ENCODE measurements around the gene API5.

Gene API5

GRCh38 chr11:43360361-43361032 is 48.7 kb downstream of the API5 start:
- DNase-seq: peak; percentile 51 to 71

DNA sequence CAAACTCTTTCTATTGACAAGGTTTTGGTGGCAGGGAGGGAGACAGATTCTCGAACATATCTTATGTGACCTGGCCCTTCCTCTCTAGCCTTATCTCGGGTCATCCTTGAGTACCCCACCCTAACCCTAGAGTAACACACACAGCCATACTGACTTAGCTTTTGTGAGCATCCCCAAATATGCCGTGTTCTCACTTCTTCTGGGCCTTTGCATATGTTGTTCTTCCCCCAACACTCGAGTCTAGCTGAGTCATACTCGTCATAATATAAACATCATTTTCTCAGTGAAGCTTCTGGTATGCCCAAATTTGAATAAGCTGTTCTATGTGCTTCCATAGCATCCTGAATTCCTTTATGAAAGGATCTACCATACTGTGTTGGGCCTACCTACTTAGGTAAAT is 54.9 kb downstream of the API5 start:
- DNase-seq: no peak

DNA sequence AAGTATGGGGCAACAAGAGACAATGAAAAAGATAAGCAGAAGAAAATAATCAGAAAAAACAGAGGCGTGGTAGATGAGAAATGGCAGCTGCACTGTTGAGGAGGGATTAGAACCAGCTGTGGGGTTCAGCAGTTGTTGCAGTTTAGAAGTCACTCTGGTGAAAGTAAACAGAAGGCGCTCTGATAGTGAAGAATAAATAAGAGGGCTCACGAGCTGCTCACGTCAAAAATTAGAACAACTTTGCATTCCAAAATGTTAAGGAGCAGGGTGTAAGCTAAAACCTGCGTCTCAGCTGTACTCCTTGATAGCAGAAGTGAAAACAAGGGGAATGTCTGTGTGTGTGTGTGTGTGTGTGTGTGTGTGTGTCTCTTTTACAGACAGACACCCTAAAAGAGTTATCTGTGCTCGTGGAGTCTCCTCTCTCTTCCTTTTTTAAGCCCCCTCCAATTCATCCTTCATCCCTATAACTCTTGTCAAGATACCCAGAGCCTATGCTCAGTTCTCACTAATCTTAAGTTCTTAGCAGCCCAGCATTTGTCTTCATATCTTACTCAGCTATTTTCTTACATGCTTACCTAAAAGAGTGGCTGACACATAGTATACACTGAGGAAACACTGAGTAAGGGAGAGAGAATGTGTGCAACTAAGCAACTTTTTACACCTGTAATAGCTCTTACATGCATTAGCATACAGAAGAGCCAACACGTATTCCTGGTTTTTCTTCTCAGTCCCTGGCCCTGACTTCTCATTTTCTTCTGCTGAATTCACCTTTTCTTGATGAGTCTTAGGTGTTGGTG is 55.8 kb downstream of the API5 start:
- no peak for DNase-seq

GRCh38 chr11:43376065-43376464 is 64.3 kb downstream of the API5 start:
- no peak for DNase-seq

DNA sequence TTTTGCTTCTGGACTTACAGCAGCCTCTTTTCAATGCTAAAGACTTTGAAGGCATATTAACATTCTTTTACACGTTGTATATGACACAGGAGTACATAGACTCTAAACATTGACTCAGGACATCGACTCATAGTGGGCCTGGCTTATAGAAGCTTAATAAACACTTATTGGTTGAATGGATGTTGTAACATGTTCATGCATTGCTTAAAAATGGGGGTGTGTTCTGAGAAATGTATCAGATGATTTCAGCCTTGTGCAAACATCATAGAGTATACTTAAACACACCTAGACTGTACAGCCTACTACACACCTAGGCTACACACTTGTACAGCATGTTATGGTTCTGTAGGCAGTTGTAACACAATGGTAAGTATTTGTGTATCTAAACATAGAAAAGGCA is 64.8 kb downstream of the API5 start:
- peak; percentile 31 to 41 for DNase-seq

- no peak for DNase-seq
Measured at GRCh38 chr11:43377389-43377788, 65.6 kb downstream of the API5 start.

DNA sequence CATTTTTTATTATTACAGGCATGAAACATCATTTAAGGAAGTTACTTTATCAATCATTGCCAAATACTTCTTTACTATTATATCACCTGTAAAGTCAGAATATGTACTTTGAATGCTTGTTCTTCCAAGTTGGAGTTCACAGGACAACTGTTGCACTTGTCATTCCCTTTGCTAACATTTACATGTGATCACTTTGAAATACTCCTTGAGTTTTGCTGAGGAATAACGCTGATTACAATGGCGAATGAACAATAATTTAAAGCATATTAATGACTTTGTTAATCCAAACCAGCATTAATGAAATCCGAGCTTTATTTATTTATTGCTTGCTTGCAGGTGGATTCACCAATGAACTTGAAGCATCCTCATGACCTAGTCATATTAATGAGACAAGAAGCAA is 67.1 kb downstream of the API5 start:
- DNase-seq: no peak

DNA sequence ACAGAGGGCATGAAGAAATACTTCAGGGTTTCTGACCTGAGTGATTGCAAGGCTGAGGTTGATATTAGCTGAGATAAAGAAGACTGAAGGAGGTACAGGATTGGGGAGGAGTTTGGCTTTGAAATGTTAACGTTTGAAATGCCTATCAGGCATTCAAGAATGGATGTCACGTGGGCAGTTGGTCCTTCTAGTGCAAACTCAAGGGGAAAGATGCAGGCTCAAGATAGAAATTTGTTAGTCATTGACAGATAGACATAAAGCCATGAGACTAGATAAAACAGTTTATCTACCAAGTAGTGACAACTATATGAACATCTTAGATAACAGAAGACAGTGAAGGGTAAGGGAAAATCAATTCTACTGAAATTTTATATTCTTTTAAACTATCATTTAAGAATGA is 70.0 kb downstream of the API5 start:
- DNase-seq: no peak

- no peak for DNase-seq
Measured at GRCh38 chr11:43382614-43383013, 70.8 kb downstream of the API5 start.

DNA sequence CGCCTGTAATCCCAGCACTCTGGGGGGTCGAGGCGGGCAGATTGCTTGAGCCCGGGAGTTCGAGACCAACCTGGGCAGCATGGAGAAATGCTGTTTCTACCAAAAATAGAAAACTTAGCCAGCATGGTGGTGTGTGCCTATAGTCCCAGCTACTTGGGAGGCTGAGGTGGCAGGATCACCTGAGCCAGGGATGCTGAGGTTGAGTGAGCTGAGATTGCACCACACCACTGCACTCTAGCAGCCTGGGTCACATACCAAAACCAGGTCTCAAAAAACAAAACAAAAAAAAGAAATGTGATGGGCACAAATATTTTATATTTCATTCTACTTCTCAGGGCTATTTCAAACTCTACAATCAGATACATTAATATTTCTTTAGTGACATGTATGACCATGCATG is 72.6 kb downstream of the API5 start:
- DNase-seq: no peak

- DNase-seq: no peak
Measured at GRCh38 chr11:43392713-43393112, 80.9 kb downstream of the API5 start.

DNA sequence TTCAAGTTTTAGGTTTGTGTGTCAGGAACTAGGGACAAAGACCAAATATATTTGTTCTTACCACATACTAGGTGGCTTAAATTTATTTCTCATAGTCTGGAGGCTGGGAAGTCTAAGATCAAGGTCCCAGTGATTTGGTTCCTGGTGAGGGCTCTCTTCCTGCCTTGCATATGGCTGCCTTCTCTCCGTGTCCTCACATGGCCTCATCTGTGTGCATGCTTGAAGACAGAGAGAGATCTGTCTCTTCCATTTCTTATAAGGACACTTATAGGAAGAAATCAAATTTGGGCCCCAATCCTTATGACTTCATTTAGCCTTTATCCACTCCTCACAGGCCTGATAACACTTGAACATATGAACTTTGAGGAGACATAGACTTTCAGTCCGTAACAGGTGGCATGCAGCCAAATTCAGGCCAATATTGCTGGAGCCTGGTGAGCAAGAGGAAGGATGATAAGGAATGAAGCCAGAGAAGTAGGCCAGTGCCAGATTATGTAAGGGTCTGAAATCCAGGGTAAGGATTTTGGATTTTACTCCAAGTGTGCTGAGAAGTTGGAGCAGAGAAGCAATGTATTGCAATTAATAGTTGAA is 82.1 kb downstream of the API5 start:
- no peak for DNase-seq
